Loucy (cell line): ENCODE data around the gene ZNF14.

Experiments
- CTCF ChIP-seq: fragments of 200-600 bp; sonication (generic); conservative IDR thresholded peaks from 2 replicates; pipeline ENCODE4 v1.5.1; 2014; ENCODE audit warnings: mild to moderate bottlenecking, antibody characterized with exemption, low read length
- EZH2phosphoT487 ChIP-seq: fragments of 200-600 bp; IDR thresholded peaks from 2 replicates; pipeline ENCODE4 v1.6.1; 2018; ENCODE audit warnings: antibody characterized with exemption, mild to moderate bottlenecking, moderate library complexity, borderline replicate concordance

- TF ChIP-seq CTCF (no peak), EZH2phosphoT487 (no peak)
These were observed 8.3 kb upstream of the ZNF14 start for GRCh38 chr19:19741184-19741583.
